DOHH2 (cell line): ENCODE data around the gene ZFX.

Source experiments
- CTCF ChIP-seq: fragments of 200-600 bp; sonication (generic); IDR thresholded peaks from one replicate; pipeline ENCODE4 v1.5.1; 2014; ENCODE audit warnings: antibody characterized with exemption, mild to moderate bottlenecking, low read depth, low read length; ENCODE audit not compliant: poor library complexity, severe bottlenecking
- EZH2phosphoT487 ChIP-seq: fragments of 200-600 bp; sonication (generic); IDR thresholded peaks from 2 replicates; pipeline ENCODE4 v1.6.1; 2017; ENCODE audit warnings: borderline replicate concordance, mild to moderate bottlenecking, antibody characterized with exemption, low read length, moderate library complexity, mixed read lengths

GRCh38 chrX:24186483-24186882 is 37.0 kb downstream of the ZFX start:
- no peak for TF ChIP-seq CTCF
- TF ChIP-seq EZH2phosphoT487: no peak
